Muscle of back (tissue), 11 donors: ENCODE data around the gene SPHK1. TPM values are rescaled to one million over a fixed set of nuclear protein-coding genes. Genes with fewer than 3 reads are reported as not detected.

ENCODE experiments used
- DNase-seq, 3 donors: peaks; one replicate each; pipeline versions ENCODE4 v3.0.0 to v3.0.0-alpha.2; 2013
- polyA plus RNA-seq, 10 donors: library from polyadenylated mRNA; unstranded; fragments of 120-200 nt; gene quantifications; one replicate each; pipeline ENCODE4 v1.2.1, GENCODE V29; 2013; ENCODE audit not compliant: insufficient read length in 10 of 10

Gene SPHK1
- polyA plus RNA-seq, 10 donors, result 0.84 to 3.1 (median 1.6) TPM

DNA sequence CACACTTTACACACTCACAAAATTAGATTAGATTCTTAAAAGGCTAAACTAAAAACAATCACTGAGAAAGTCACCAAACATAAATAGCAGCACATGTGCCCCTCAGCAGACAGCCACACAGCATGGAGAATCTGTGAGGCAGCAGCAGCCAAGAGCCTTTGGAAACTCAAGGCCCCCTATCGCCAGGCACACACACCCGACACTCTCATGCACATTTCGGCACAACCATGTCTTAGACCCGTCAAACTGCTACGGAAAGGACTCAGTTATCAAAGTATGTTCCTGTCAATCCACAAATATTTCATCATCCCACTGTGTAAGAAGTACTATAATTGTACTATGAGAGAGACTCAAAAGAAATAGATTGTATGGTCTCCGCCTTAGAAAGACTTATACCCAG lies 47.6 kb downstream of the SPHK1 start:
- no peak for DNase-seq

DNA sequence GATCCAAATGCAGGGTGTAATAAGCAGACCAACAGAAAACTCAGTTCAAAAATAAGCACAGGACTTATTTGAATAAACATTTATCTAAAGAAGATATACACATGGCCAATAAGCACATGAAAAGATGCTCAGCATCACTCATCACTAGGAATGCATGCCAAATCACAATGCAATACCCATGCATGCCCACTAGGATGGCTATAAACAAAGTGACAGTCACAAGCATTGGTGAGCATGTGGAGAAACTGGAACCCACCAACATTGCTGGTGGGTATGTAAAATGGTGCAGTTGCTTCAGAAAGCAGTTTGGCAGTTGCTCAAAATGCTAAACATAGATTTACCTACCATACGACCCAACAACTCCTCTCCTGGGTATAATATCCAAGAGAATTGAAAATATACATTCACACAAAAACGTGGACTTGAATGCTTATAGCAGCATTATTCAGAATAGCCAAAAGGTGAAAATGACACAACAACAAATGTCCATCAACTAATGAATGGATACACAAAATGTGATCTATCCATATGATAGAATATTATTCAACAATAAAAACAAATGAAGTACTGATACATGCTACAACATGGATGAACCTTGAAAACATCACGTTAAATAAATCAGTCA lies 48.4 kb downstream of the SPHK1 start:
- DNase-seq, result no peak

GRCh38 chr17:76433693-76434092 lies 49.3 kb downstream of the SPHK1 start:
- no peak for DNase-seq

- DNase-seq, result no peak
These were observed 50.5 kb downstream of the SPHK1 start for GRCh38 chr17:76434870-76435269.

GRCh38 chr17:76435751-76436150 lies 51.3 kb downstream of the SPHK1 start:
- DNase-seq, result no peak

Other genes starting within 250 kb of the SPHK1 start
- under 1 TPM in 7 of 10 donors, not detected in 3; 0.05 to 0.41 (median 0.12) TPM for gene FOXJ1, start 243.4 kb upstream of the SPHK1 start, polyA plus RNA-seq
- gene RNF157, start 144.1 kb upstream of the SPHK1 start, polyA plus RNA-seq, result 10 to 100 TPM in 5 of 10 donors, 1 to 10 TPM in 5; 5.6 to 15.7 (median 9.8) TPM
- gene UBALD2, start 119.3 kb upstream of the SPHK1 start, polyA plus RNA-seq, result 10 to 100 TPM; 11.9 to 20.7 (median 16.8) TPM
- gene QRICH2, start 76.3 kb upstream of the SPHK1 start, polyA plus RNA-seq, result 1 to 10 TPM; 2.1 to 4.7 (median 3.4) TPM
- gene PRPSAP1, start 30.7 kb upstream of the SPHK1 start, polyA plus RNA-seq, result 10 to 100 TPM; 29.0 to 51.6 (median 36.0) TPM
- 10 to 100 TPM; 13.0 to 24.8 (median 16.2) TPM for gene UBE2O, start 68.5 kb downstream of the SPHK1 start, polyA plus RNA-seq
- under 1 TPM in 6 of 10 donors, not detected in 4; 0.17 to 0.83 (median 0.40) TPM for gene AANAT, start 83.0 kb downstream of the SPHK1 start, polyA plus RNA-seq
- gene RHBDF2, start 116.8 kb downstream of the SPHK1 start, polyA plus RNA-seq, result 1 to 10 TPM; 5.1 to 7.1 (median 6.0) TPM
- 10 to 100 TPM in 9 of 10 donors, 1 to 10 TPM in 1; 9.1 to 18.4 (median 15.8) TPM for gene CYGB, start 153.1 kb downstream of the SPHK1 start, polyA plus RNA-seq
- gene PRCD, start 155.4 kb downstream of the SPHK1 start, polyA plus RNA-seq, result 1 to 10 TPM; 1.6 to 6.6 (median 3.0) TPM
- 1 to 10 TPM; 1.3 to 7.4 (median 2.2) TPM for gene ST6GALNAC2, start 201.3 kb downstream of the SPHK1 start, polyA plus RNA-seq